Activated CD8-positive, alpha-beta T cell treated with anti-CD3 and anti-CD28 coated beads for 36 hours (primary cell): ENCODE measurements around the gene CYP4B1. TPM values are rescaled to one million over a fixed set of nuclear protein-coding genes. Genes with fewer than 3 reads are reported as not detected.
"Not testable (repeated sequence)": the region's sequence is repeated elsewhere in the genome, so short reads cannot be mapped to it uniquely, and the experiment has no call there.

Experiments used
- ATAC-seq: fragments of 200-7000 bp; cut with Tn5 transposase; one replicate; pipeline ENCODE4 v1.10.0; 2021; ENCODE audit warnings: mild to moderate bottlenecking, moderate library complexity
- CTCF ChIA-PET: fragments of 350-600 bp; sonication (Branson Sonifier 250); formaldehyde crosslinking; loops from one replicate; lab custom pipeline; 2021; ENCODE audit warnings: antibody characterized with exemption; lab: Charles Lee
- POLR2A ChIA-PET: fragments of 350-600 bp; sonication (Branson Sonifier 250); formaldehyde crosslinking; loops from one replicate; lab custom pipeline; 2021; ENCODE audit warnings: antibody characterized with exemption; lab: Charles Lee
- DNase-seq: peaks from one replicate; pipeline ENCODE4 v3.0.0-alpha.2; 2020
- H3K27ac Mint-ChIP-seq: one replicate; pipeline ENCODE4 v1.8.0; 2021; ENCODE audit warnings: mild to moderate bottlenecking, mixed read lengths
- H3K27me3 Mint-ChIP-seq: one replicate; pipeline ENCODE4 v1.8.0; 2021; ENCODE audit warnings: mixed read lengths
- H3K36me3 Mint-ChIP-seq: one replicate; pipeline ENCODE4 v1.8.0; 2021; ENCODE audit warnings: low read depth, mixed read lengths
- H3K4me1 Mint-ChIP-seq: one replicate; pipeline ENCODE4 v1.8.0; 2021; ENCODE audit warnings: low read depth, mixed read lengths
- H3K4me3 Mint-ChIP-seq: one replicate; pipeline ENCODE4 v1.8.0; 2021; ENCODE audit warnings: mild to moderate bottlenecking, moderate library complexity, mixed read lengths
- H3K9me3 Mint-ChIP-seq: one replicate; pipeline ENCODE4 v1.8.0; 2021; ENCODE audit warnings: mixed read lengths
- intact Hi-C: fragments of 100-400 bp; cut with micrococcal nuclease; formaldehyde crosslinking; loops from one replicate; pipeline ENCODE4 v1.10.0; 2022
- total RNA-seq, 2 experiments: library from RNA; stranded (reverse); gene quantifications; one replicate each; pipeline ENCODE4 v1.2.3, GENCODE V29; 2021
- TF ChIP-seq, protein P1 (sequence below): fragments of 200-600 bp; IDR thresholded peaks from one replicate; pipeline ENCODE4 v1.8.0; 2022; ENCODE audit warnings: antibody characterized with exemption, mild to moderate bottlenecking

Gene CYP4B1
- total RNA-seq, 2 experiments from 2014 or later: not detected

DNA sequence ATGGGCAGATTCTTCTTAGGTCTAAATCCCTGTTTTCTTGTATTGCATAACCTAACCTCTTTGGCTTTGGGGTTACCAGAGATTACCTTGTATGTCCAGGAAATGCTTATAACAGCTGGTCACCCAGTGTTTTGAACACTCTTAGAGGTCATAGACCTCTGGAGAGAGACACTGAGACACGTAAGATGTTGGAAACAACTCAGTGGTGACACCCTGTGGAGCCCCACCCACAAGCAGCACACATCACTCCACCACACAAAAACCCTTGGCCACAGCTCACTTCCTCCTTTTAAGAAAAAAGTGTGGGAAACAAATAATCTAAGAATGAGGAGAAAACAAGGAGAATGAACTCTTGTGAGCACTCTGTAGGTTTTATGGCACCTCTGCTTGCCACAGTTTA lies 26.3 kb upstream of the CYP4B1 start:
- POLR2A ChIA-PET: interaction anchor here (0.6 kb wide), 1 partner anchor 1625 kb away, joined by 3 read pairs; no protein-coding TSS in a partner anchor
- no peak overlapping the region for H3K27ac Mint-ChIP-seq
- CTCF ChIA-PET: no interaction called here
- ATAC-seq (no peak), DNase-seq (no peak)
- TF ChIP-seq, protein P1, sequence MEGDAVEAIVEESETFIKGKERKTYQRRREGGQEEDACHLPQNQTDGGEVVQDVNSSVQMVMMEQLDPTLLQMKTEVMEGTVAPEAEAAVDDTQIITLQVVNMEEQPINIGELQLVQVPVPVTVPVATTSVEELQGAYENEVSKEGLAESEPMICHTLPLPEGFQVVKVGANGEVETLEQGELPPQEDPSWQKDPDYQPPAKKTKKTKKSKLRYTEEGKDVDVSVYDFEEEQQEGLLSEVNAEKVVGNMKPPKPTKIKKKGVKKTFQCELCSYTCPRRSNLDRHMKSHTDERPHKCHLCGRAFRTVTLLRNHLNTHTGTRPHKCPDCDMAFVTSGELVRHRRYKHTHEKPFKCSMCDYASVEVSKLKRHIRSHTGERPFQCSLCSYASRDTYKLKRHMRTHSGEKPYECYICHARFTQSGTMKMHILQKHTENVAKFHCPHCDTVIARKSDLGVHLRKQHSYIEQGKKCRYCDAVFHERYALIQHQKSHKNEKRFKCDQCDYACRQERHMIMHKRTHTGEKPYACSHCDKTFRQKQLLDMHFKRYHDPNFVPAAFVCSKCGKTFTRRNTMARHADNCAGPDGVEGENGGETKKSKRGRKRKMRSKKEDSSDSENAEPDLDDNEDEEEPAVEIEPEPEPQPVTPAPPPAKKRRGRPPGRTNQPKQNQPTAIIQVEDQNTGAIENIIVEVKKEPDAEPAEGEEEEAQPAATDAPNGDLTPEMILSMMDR: no peak
- no peaks in the 10 kb centered on the region for H3K4me1 Mint-ChIP-seq
- H3K9me3 Mint-ChIP-seq: peaks cover 34% of the 10 kb centered on the region
- intact Hi-C loops: no loop called here
- H3K4me3 Mint-ChIP-seq: no peak overlapping the region
- H3K36me3 Mint-ChIP-seq: peaks cover 3% of the 10 kb centered on the region
- peaks cover 7% of the 10 kb centered on the region for H3K27me3 Mint-ChIP-seq

DNA sequence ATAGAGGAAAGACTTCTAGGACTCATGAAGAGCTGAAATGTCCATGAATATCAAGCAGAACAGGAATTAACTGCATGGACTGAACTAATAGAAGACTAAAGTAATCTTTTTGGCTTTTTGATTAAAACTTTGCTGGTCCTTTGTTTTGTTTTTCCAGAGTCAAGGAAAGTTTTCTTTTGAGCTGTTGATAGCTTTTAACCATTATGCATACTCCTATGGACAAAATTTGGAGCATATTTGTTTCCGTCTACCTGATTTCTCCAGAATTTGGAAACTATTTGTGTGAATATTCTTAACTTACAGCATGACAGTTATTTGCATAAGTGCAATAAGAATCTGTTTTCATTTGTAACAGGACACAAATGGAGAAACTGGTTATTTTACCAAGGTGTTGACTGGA lies 24.5 kb upstream of the CYP4B1 start:
- Mint-ChIP-seq H3K27ac (no peak overlapping the region), H3K9me3 (peaks cover 32% of the 10 kb centered on the region), H3K36me3 (no peaks in the 10 kb centered on the region), H3K4me1 (no peaks in the 10 kb centered on the region), H3K27me3 (peaks cover 2% of the 10 kb centered on the region), H3K4me3 (no peak overlapping the region)
- ChIA-PET POLR2A (no interaction called here), CTCF (no interaction called here)
- ATAC-seq: no peak
- TF ChIP-seq, protein P1: no peak
- no peak for DNase-seq
- intact Hi-C loops: no loop called here

DNA sequence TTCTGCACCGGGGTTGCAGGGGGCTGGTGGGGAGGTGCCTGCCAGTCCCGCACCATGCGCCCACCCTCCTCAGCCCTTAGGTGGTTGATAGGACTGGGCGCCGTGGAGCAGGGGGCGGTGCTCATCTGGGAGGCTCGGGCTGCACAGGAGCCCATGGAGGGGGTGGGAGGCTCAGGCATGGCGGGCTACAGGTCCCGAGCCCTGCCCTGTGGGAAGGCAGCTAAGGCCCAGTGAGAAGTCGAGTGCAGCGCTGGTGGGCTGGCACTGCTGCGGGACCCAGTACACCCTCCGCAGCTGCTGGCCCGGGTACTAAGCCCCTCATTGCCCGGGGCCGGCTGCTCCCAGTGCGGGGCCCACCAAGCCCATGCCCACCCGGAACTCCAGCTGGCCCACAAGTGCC lies 20.4 kb upstream of the CYP4B1 start:
- H3K4me1 Mint-ChIP-seq, H3K27ac Mint-ChIP-seq, ATAC-seq, H3K36me3 Mint-ChIP-seq, POLR2A ChIA-PET, intact Hi-C loops, DNase-seq, CTCF ChIA-PET, H3K27me3 Mint-ChIP-seq, H3K4me3 Mint-ChIP-seq: not testable (repeated sequence)
- peaks cover 11% of the 10 kb centered on the region for H3K9me3 Mint-ChIP-seq

DNA sequence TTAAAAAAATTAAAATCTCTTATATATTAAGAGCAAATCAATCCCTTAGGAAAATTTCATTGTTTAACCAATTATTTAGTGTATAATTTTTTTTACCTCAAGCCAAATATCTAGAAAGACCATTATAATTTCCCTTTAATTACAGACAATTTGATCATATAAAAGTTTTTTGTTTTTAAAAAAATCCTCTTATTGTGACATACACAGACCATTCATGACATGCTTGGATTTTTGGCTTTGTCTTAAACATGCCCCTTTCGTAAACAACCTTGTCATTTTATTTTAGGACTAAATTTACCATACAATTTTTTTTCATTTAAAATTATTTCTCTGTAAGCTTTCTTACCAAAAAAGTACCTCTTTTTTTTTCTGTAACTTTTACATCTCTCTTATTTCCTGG lies 14.2 kb upstream of the CYP4B1 start:
- TF ChIP-seq, protein P1: no peak
- H3K4me1 Mint-ChIP-seq: no peaks in the 10 kb centered on the region
- ChIA-PET POLR2A (no interaction called here), CTCF (no interaction called here)
- no peak overlapping the region for H3K27ac Mint-ChIP-seq
- ATAC-seq: no peak
- H3K36me3 Mint-ChIP-seq: no peaks in the 10 kb centered on the region
- H3K4me3 Mint-ChIP-seq: no peak overlapping the region
- H3K27me3 Mint-ChIP-seq: peaks cover 16% of the 10 kb centered on the region
- intact Hi-C loops: no loop called here
- DNase-seq: no peak
- peaks cover 2% of the 10 kb centered on the region for H3K9me3 Mint-ChIP-seq

DNA sequence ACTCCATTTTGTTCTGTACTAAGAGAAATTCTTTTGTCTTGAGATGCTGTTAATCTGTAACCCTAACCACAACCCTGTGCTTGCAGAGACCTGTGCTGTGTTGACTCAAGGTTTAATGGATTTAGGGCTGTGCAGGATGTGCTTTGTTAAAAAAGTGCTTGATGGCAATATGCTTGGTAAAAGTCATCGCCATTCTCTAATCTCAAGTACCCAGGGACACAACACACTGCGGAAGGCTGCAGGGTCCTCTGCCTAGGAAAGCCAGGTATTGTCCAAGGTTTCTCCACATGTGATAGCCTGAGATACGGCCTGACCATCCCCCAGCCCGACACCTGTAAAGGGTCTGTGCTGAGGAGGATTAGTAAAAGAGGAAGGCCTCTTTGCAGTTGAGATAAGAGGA lies 10.2 kb upstream of the CYP4B1 start:
- H3K27ac Mint-ChIP-seq, H3K4me3 Mint-ChIP-seq, DNase-seq, intact Hi-C loops, H3K36me3 Mint-ChIP-seq, POLR2A ChIA-PET, CTCF ChIA-PET, ATAC-seq, H3K9me3 Mint-ChIP-seq, H3K4me1 Mint-ChIP-seq: not testable (repeated sequence)
- H3K27me3 Mint-ChIP-seq: peaks cover 21% of the 10 kb centered on the region

DNA sequence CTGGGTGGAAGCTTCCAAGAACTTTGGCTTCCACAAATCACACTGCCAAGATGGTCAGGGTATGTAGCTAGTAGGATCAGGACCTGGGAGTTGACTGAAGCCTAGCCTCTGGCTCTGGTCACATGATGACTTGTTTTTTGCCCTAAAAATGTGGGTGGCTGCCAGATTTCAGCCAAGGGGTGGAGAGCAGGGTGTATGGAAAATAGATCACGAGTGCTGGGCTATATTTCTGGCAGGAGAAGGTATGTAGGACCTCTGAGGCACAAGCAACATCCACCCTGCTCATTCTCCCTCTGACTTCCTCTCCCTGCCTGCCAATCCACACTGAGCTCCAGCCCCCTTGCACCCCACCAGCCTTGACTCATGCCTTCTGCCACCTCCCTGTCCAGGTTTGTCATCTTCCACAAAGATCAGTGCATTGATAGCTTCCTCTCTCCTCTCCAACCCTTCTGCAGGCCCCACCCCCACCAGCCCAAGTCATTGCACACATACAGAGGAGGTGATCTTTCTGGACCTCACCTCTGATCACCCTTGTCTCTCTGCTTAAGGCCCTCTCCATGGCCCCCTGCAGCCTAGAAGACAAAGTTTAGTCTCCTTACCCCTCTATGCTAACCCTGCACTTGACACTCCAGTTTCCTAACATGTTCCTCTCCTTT lies 8.3 kb upstream of the CYP4B1 start:
- no peak overlapping the region for H3K27ac Mint-ChIP-seq
- peaks cover 23% of the 10 kb centered on the region for H3K27me3 Mint-ChIP-seq
- intact Hi-C loops: no loop called here
- CTCF ChIA-PET: no interaction called here
- POLR2A ChIA-PET: no interaction called here
- no peak overlapping the region for H3K4me3 Mint-ChIP-seq
- no peaks in the 10 kb centered on the region for H3K36me3 Mint-ChIP-seq
- ATAC-seq (no peak), DNase-seq (no peak)
- TF ChIP-seq, protein P1: no peak
- no peaks in the 10 kb centered on the region for H3K9me3 Mint-ChIP-seq
- H3K4me1 Mint-ChIP-seq: no peaks in the 10 kb centered on the region
